Smooth muscle cell (in vitro differentiated cells): ENCODE results near the gene POLR3B. TPM values are rescaled to one million over a fixed set of nuclear protein-coding genes. Genes with fewer than 3 reads are reported as not detected.

Experiments used
- DNase-seq: peaks from one replicate; lab custom pipeline; 2025; ENCODE audit not compliant: unreplicated experiment; lab: John Stamatoyannopoulos, UW
- H2AFZ ChIP-seq: fragments of 200-600 bp; sonication (generic); 2 replicates; pipeline ENCODE4 v1.6.0; 2016; ENCODE audit warnings: antibody characterized with exemption, low read depth, mild to moderate bottlenecking
- H3F3A ChIP-seq: fragments of 200-600 bp; sonication (generic); 2 replicates; pipeline ENCODE4 v1.6.0; 2017; ENCODE audit warnings: antibody characterized with exemption, low read depth
- H3K27ac ChIP-seq: fragments of 200-600 bp; sonication (generic); 2 replicates; pipeline ENCODE4 v1.5.1; 2016; ENCODE audit warnings: low read depth, mild to moderate bottlenecking
- H3K27me3 ChIP-seq: fragments of 200-600 bp; sonication (generic); 2 replicates; pipeline ENCODE4 v1.6.1; 2016; ENCODE audit warnings: low read depth, mild to moderate bottlenecking
- H3K36me3 ChIP-seq: fragments of 200-600 bp; sonication (generic); 2 replicates; pipeline ENCODE4 v1.5.1; 2016; ENCODE audit warnings: low read depth
- H3K4me1 ChIP-seq: fragments of 200-600 bp; sonication (generic); 2 replicates; pipeline ENCODE4 v1.5.1; 2016; ENCODE audit warnings: low read depth
- H3K4me2 ChIP-seq: fragments of 200-600 bp; sonication (generic); 2 replicates; pipeline ENCODE4 v1.6.0; 2016; ENCODE audit warnings: mild to moderate bottlenecking
- H3K4me3 ChIP-seq: fragments of 200-600 bp; sonication (generic); 2 replicates; pipeline ENCODE4 v1.5.1; 2016; ENCODE audit warnings: mild to moderate bottlenecking
- H3K79me2 ChIP-seq: fragments of 200-600 bp; sonication (generic); 2 replicates; pipeline ENCODE4 v1.6.0; 2016; ENCODE audit warnings: low read depth, mild to moderate bottlenecking
- H3K9ac ChIP-seq: fragments of 200-600 bp; sonication (generic); 2 replicates; pipeline ENCODE4 v1.6.0; 2016; ENCODE audit warnings: low read depth
- H3K9me3 ChIP-seq: fragments of 200-600 bp; sonication (generic); replicated peaks from 2 replicates; pipeline ENCODE4 v1.5.1; 2016; ENCODE audit warnings: low read depth
- H4K20me1 ChIP-seq: fragments of 200-600 bp; sonication (generic); 2 replicates; pipeline ENCODE4 v1.6.0; 2016; ENCODE audit warnings: low read depth
- CTCF ChIP-seq: fragments of 200-600 bp; sonication (generic); IDR thresholded peaks from 2 replicates; pipeline ENCODE4 v1.5.1; 2017; ENCODE audit warnings: borderline replicate concordance, mild to moderate bottlenecking, antibody characterized with exemption; ENCODE audit not compliant: insufficient read depth, poor library complexity, severe bottlenecking
- WGBS: methylation state at CpG from one replicate; pipeline ENCODE4 v1.1.7; 2016; ENCODE audit warnings: low lambda C conversion rate; 5-methylcytosine and 5-hydroxymethylcytosine counted together
- polyA plus RNA-seq: library from polyadenylated mRNA; unstranded; fragments of >200 nt; fragmentation: Nextera tagmentation; extraction: Ambion mirVana; gene quantifications from 2 replicates; pipeline ENCODE4 v1.2.1, GENCODE V29; 2016
- total RNA-seq: library from RNA; depleted of rRNA; stranded (reverse); fragments of >200 nt; gene quantifications from 2 replicates; pipeline ENCODE4 v1.2.3, GENCODE V29; 2014

Gene POLR3B
- total and polyA plus RNA-seq, 2 experiments from 2014 or later: 7.3 to 7.5 TPM

GRCh38 chr12:106362971-106363370 lies 5.4 kb downstream of the POLR3B start:
- H3K79me2 ChIP-seq: peaks cover 15% of the 10 kb centered on the region
- H3F3A ChIP-seq: no peaks in the 10 kb centered on the region
- H3K4me1 ChIP-seq: peaks cover 4% of the 10 kb centered on the region
- H3K36me3 ChIP-seq: no peaks in the 10 kb centered on the region
- H2AFZ ChIP-seq: no peak overlapping the region
- no peaks in the 10 kb centered on the region for H4K20me1 ChIP-seq
- no peaks in the 10 kb centered on the region for H3K9me3 ChIP-seq
- H3K4me3 ChIP-seq: no peak overlapping the region
- H3K27me3 ChIP-seq: no peaks in the 10 kb centered on the region
- H3K27ac ChIP-seq: no peak overlapping the region
- DNase-seq: no peak
- H3K4me2 ChIP-seq: no peak overlapping the region
- H3K9ac ChIP-seq: no peak overlapping the region
- TF ChIP-seq CTCF: no peak
- WGBS: 87% methylated on average over 4 of the region's 4 CpGs

- Histone ChIP-seq H2AFZ (no peak overlapping the region), H3K4me1 (no peaks in the 10 kb centered on the region), H3K9ac (no peak overlapping the region), H3K27me3 (no peaks in the 10 kb centered on the region), H3K27ac (no peak overlapping the region), H3K36me3 (no peaks in the 10 kb centered on the region), H3K4me3 (no peak overlapping the region), H3K4me2 (no peak overlapping the region), H3F3A (no peaks in the 10 kb centered on the region), H4K20me1 (no peaks in the 10 kb centered on the region), H3K9me3 (no peaks in the 10 kb centered on the region), H3K79me2 (peaks cover 15% of the 10 kb centered on the region)
- no peak for DNase-seq
- 100% methylated on average over 4 of the region's 4 CpGs for WGBS
- no peak for TF ChIP-seq CTCF
These were observed 6.7 kb downstream of the POLR3B start for GRCh38 chr12:106364261-106364660.

- Histone ChIP-seq H3K27me3 (no peaks in the 10 kb centered on the region), H2AFZ (no peak overlapping the region), H3K4me1 (no peaks in the 10 kb centered on the region), H3K79me2 (no peaks in the 10 kb centered on the region), H3K36me3 (no peaks in the 10 kb centered on the region), H3K27ac (peak overlapping the region; percentile 55), H3K9ac (no peak overlapping the region), H3K4me3 (no peak overlapping the region), H3F3A (no peaks in the 10 kb centered on the region), H3K4me2 (peak overlapping the region; percentile 21), H3K9me3 (no peaks in the 10 kb centered on the region), H4K20me1 (no peaks in the 10 kb centered on the region)
- TF ChIP-seq CTCF: no peak
- DNase-seq: no peak
- WGBS: 67% methylated on average over 6 of the region's 6 CpGs
These were observed 12.2 kb downstream of the POLR3B start for GRCh38 chr12:106369624-106370346.

- no peak overlapping the region for H3K4me2 ChIP-seq
- no peak overlapping the region for H2AFZ ChIP-seq
- H3F3A ChIP-seq: no peaks in the 10 kb centered on the region
- H3K9ac ChIP-seq: no peak overlapping the region
- no peaks in the 10 kb centered on the region for H3K4me1 ChIP-seq
- no peak for TF ChIP-seq CTCF
- peaks cover 22% of the 10 kb centered on the region for H3K36me3 ChIP-seq
- H3K9me3 ChIP-seq: no peaks in the 10 kb centered on the region
- no peaks in the 10 kb centered on the region for H3K79me2 ChIP-seq
- no peak overlapping the region for H3K4me3 ChIP-seq
- H4K20me1 ChIP-seq: no peaks in the 10 kb centered on the region
- 90% methylated on average over 4 of the region's 4 CpGs for WGBS
- H3K27ac ChIP-seq: no peak overlapping the region
- no peaks in the 10 kb centered on the region for H3K27me3 ChIP-seq
- no peak for DNase-seq
These were observed 21.2 kb downstream of the POLR3B start for GRCh38 chr12:106378788-106379187.
